ENCODE results near the gene ZNF497. TPM values are rescaled to one million over a fixed set of nuclear protein-coding genes. Genes with fewer than 3 reads are reported as not detected.

Gene ZNF497
- total and polyA plus RNA-seq, 2 of the 8 experiments (the other 6 are each of a cell fraction or from before 2014, with no cell fraction given): 0.93 to 1.4 TPM

- no peaks in the 10 kb centered on the region for H3K9me3 ChIP-seq (ENCODE audit: insufficient read depth in 2 of 2, low read depth in 1 of 2, low read length in 1 of 2)
- peak overlapping the region; percentile 91 to 98 for H3K4me2 ChIP-seq (ENCODE audit: insufficient read depth in 1 of 2, low read depth in 2 of 2, low read length in 2 of 2)
- peak overlapping the region; percentile 86 for H4K8ac ChIP-seq (ENCODE audit: extremely low read depth, insufficient read depth, low read length)
- FAIRE-seq (no peak), DNase-seq (ENCODE audit: low read depth in 1 of 2, low spot score in 2 of 2) (no peak)
- peaks cover 0 to 5% of the 10 kb centered on the region in 2 experiments for H4K20me1 ChIP-seq (replicated peaks in 1 of 2; ENCODE audit: control insufficient read depth in 1 of 2, insufficient read depth in 2 of 2, low read length in 2 of 2)
- H2BK12ac ChIP-seq (ENCODE audit: low read depth, low read length): no peak overlapping the region
- no peak overlapping the region for H2BK15ac ChIP-seq (ENCODE audit: low read length)
- H2AFZ ChIP-seq (ENCODE audit: low read length): peak overlapping the region; percentile 78; the same call in 1 of the 2 replicates
- H3K23me2 ChIP-seq (ENCODE audit: low read depth, low read length): peaks cover 7% of the 10 kb centered on the region
- no peak overlapping the region for H2BK5ac ChIP-seq (ENCODE audit: low read depth, low read length)
- H4K5ac ChIP-seq (ENCODE audit: insufficient read length, low read depth, low read length): peak overlapping the region; percentile 3
- TF ChIP-seq ZNF274 (IDR thresholded peaks at IDR 0.05; ENCODE audit: borderline replicate concordance, extremely low read depth, low read length) (no peak), SAP30 (IDR thresholded peaks at IDR 0.05; ENCODE audit: insufficient read depth, insufficient replicate concordance, low read length) (peak; percentile 44)
- ChIA-PET POLR2A (ENCODE audit: partially characterized antibody) (interaction anchor here (0.6 to 8.5 kb wide), 7 partner anchors 8 to 164 kb away, joined by 3 to 94 read pairs (median 5); partner anchors contain the start of genes TRIM28, ZNF497 and ZNF544), CTCF (ENCODE audit: partially characterized antibody) (interaction anchor here (1.0 to 1.7 kb wide), 4 partner anchors 9 to 18 kb away, joined by 4 to 6 read pairs (median 4); partner anchors contain the start of gene ZNF497)
- H2BK120ac ChIP-seq (replicated peaks; ENCODE audit: low read depth, low read length): no peak overlapping the region
- H3K27me3 ChIP-seq (replicated peaks in 1 of 4; ENCODE audit: control insufficient read depth in 3 of 4, extremely low read depth in 1 of 4, insufficient read depth in 3 of 4, low read length in 3 of 4): no peaks in the 10 kb centered on the region
- no peak overlapping the region for H3K14ac ChIP-seq (ENCODE audit: insufficient read length)
- H3K27ac ChIP-seq (ENCODE audit: low read depth, low read length): 0 out of 2 replicates have a peak overlapping the region, but pooled peaks have one; percentile 72
- H3K18ac ChIP-seq (ENCODE audit: extremely low read depth, low read length): peak overlapping the region; percentile 55; the same call in 1 of the 2 replicates
- H3K79me2 ChIP-seq (ENCODE audit: control insufficient read depth in 1 of 2, insufficient read depth in 2 of 2, low read length in 2 of 2): no peaks in the 10 kb centered on the region; a peak in 1 of 4 replicates
- H2AK5ac ChIP-seq (ENCODE audit: low read depth, low read length): no peak overlapping the region
- peak overlapping the region; percentile 72 to 86 (median 80) for H3K9ac ChIP-seq (replicated peaks in 1 of 4; ENCODE audit: extremely low read depth in 1 of 4, low read depth in 3 of 4, low read length in 3 of 4)
- H4K91ac ChIP-seq (replicated peaks; ENCODE audit: insufficient read length, low read length): peak overlapping the region; percentile 15
- H3K36me3 ChIP-seq (ENCODE audit: control insufficient read depth in 2 of 4, insufficient read depth in 4 of 4, low read length in 3 of 4): no peaks in the 10 kb centered on the region
- H3K4me1 ChIP-seq (replicated peaks in 1 of 4; ENCODE audit: control insufficient read depth in 3 of 4, insufficient read depth in 4 of 4, low read length in 3 of 4): peaks cover 0 to 4% (median 2%) of the 10 kb centered on the region in 4 experiments; a peak in 2 of 7 replicates
- WGBS, 2 experiments (ENCODE audit: extremely low coverage in 1 of 2, insufficient coverage in 1 of 2, insufficient read length in 1 of 2, insufficient replicate concordance in 2 of 2, low coverage in 1 of 2, low lambda C conversion rate in 2 of 2, missing lambda C conversion rate in 1 of 2): 12% methylated on average over 24 of the region's 24 CpGs; no CpG with 5 or more reads in 1 of the 2 experiments
- no peak overlapping the region for H3K23ac ChIP-seq (ENCODE audit: insufficient read length)
- H2BK20ac ChIP-seq (ENCODE audit: low read length): no peak overlapping the region
- peak overlapping the region; percentile 21 for H3K4ac ChIP-seq (replicated peaks; ENCODE audit: insufficient read length, low read depth, low read length)
- H3K79me1 ChIP-seq (ENCODE audit: low read depth, low read length): no peaks in the 10 kb centered on the region; the same call in 1 of the 2 replicates
- H3K56ac ChIP-seq (replicated peaks; ENCODE audit: insufficient read length, low read depth, low read length): peak overlapping the region; percentile 33
- H3K4me3 ChIP-seq (ENCODE audit: extremely low read depth in 1 of 4, insufficient read depth in 2 of 4, low read depth in 3 of 4, low read length in 4 of 4): peak overlapping the region; percentile 56 to 77 (median 64)
Observed at GRCh38 chr19:58380037-58380661, 17.6 kb upstream of the ZNF497 start.

Measured in H1 (cell line).